Left renal cortex interstitium (tissue), 4 donors: Measurements from ENCODE around the gene DOCK1. TPM values are rescaled to one million over a fixed set of nuclear protein-coding genes. Genes with fewer than 3 reads are reported as not detected.

Experiments used
- DNase-seq, 4 donors: peaks; one replicate each; pipeline ENCODE4 v3.0.0-alpha.2; 2013; ENCODE audit warnings: low read depth in 4 of 4, low spot score in 2 of 4, missing footprints in 1 of 4
- polyA plus RNA-seq, 4 donors: library from polyadenylated mRNA; unstranded; fragments of 120-200 nt; gene quantifications; one replicate each; pipeline ENCODE4 v1.2.1, GENCODE V29; 2013; ENCODE audit not compliant: insufficient read length in 4 of 4

DOCK1 gene
- polyA plus RNA-seq, 4 donors: 57.9 to 68.2 (median 64.3) TPM

GRCh38 chr10:127467811-127468210 lies 562.6 kb downstream of the DOCK1 start:
- DNase-seq: no peak

DNA sequence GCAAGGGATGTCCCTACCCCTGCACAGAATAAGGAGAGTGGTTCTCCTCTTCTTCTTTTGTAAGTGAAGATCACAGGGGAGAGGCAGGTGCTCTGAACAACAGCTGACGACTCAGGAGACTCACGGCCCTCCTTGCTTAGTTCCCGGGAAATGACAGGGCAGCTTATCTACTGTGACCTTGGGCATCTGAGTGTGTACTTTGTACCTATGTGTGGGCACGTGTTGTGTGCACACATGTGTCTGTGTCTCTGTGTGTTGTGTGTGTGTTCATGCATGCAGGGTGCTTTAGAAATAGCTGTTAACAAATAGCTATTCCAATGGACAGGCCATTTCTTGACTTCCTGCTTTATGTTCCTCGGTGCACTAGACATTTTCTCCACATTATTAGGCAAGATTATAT lies 563.4 kb downstream of the DOCK1 start:
- no peak for DNase-seq

- no peak for DNase-seq
Measured at GRCh38 chr10:127470911-127471310, 565.7 kb downstream of the DOCK1 start.

- no peak for DNase-seq
Measured at GRCh38 chr10:127472976-127473375, 567.7 kb downstream of the DOCK1 start.

DNA sequence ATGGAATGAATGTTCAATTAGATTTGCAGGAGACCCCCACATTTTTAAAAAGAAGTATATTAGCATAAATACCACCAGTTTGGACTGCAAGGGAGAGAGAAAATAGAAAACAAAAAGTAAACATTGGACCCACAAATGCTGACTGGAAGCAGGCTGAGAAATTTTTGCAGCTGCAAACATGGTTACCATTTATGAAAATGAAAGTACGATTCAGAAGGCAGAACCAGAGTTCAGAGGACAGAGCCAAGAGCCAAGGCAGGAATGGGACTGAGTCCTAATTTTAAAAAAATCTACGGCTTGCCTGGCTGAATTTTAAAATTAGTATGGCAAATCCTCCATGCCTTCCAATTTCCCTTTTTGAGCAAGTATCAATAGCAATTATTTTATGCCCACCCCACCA lies 569.3 kb downstream of the DOCK1 start:
- DNase-seq: no peak

- no peak for DNase-seq
Measured at GRCh38 chr10:127485153-127485857, 580.1 kb downstream of the DOCK1 start.

DNA sequence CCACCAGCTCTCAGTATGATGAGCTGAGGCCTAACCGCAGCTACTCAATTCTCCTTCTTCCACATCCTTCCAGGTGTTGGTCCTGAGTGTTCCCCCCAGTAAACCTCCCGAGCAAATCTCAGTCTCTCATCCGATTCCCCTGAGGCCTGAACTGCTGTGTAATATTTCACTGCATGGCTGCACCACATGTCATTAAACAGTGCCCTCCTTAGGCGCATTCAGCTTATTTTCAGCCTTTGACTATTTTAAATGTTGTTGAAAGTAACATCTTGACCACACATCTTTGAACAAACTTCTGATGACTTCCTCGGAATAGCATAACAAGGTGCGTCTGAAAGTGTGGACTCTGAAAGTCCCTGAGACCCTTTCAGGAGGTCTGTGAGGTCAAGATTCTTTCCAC lies 581.1 kb downstream of the DOCK1 start:
- DNase-seq: no peak

- no peak for DNase-seq
Measured at GRCh38 chr10:127492607-127493250, 587.5 kb downstream of the DOCK1 start.

DNA sequence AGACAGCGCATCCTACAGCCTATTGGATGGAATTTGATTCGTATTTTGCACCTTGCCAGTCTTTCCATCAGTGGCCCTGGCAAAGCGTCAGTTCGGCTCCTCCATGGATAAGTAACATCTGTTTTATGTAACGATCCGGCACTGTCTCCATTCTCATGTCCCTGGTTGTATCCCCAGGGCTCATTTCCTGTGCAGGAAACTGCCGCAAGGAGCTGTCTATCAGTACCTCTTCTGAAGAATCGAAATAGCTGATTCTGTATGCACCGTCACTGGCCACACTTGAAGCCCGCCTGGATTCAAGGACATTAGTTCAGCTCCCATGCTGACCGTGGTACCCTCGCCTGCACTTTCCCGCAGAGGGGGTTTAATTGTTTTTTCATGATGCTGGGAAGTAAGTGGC lies 590.8 kb downstream of the DOCK1 start:
- DNase-seq: no peak

DNA sequence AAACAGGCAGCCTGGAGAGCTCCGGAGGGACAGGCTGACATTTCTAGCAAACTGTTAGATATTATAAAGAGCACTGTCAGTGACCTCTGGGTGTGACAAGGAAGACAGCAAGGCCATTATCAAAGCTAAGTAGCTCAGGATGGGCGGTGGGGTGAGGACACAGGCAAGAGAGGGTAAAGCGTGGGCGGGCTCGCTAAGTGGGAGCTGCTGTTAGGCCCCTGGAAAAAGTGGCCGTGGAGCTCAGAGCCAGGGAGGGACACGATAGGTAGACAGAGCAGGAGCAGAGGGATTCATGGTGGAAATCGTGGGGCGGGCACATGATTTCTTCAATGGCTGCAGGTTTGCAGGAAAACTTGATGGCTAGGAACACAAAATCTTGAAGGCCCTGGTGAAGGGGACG lies 592.5 kb downstream of the DOCK1 start:
- DNase-seq: no peak

DNA sequence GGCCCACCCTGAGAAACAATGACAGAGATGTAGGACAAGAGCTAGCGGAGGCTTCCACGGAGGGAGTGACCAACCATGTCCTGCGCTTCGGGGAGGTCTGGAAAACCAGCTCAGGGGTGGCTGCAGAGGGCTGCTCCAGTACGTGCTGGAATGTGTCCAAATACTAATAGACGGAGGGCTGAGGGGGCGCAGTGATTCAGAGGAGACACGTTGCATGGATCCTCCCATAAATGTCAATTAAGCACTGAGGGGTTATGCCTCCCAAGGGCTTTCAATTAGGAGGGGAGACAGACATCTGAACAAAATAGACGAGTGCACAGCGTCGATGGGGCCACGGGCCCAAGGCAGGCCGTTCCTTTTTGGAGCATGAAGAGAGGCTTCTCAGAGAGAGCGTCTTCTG lies 592.9 kb downstream of the DOCK1 start:
- DNase-seq: peak in 1 of 4 donors; percentile 32

DNA sequence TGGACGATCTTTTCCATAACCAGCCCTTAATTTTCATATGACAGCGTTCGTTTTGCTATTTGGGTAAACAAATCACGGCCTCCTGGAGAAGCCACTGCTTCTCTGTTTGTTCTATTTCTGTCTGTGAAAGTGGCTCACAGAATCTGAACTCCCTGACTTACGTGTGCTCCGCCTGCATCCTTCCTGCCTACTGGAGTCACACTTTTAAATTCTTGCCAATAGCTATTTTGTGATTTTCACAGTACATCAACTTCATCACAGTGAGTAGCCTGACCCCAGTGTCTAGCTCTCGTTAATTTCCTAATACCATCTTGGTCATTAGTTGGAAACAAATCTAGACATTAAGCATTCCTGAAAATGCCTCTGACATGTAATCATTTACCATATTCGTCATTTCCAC lies 594.9 kb downstream of the DOCK1 start:
- no peak for DNase-seq

Other genes with a start within 250 kb of the DOCK1 start
- under 1 TPM; 0.39 to 0.88 (median 0.53) TPM for gene C10orf90, start 234.7 kb upstream of the DOCK1 start, polyA plus RNA-seq